LNCaP clone FGC (cell line): ENCODE results near the gene TMF1.
A peak's percentile ranks its signal among the peaks of the same experiment; 100 is the strongest.

Source experiments
- DNase-seq: peaks from one replicate; pipeline ENCODE4 v3.0.0-alpha.2; 2011; ENCODE audit warnings: low read depth
- H3K4me3 ChIP-seq: 2 replicates; pipeline ENCODE4 v1.5.1; 2011; ENCODE audit warnings: mild to moderate bottlenecking, low read depth, low read length, control low read depth
- TF ChIP-seq, protein P1 (sequence below): IDR thresholded peaks from 2 replicates; pipeline ENCODE4 v1.5.1; 2012; ENCODE audit warnings: mild to moderate bottlenecking; ENCODE audit not compliant: control insufficient read depth, insufficient read depth; ENCODE audit errors: extremely low read depth

Gene TMF1, protein sequence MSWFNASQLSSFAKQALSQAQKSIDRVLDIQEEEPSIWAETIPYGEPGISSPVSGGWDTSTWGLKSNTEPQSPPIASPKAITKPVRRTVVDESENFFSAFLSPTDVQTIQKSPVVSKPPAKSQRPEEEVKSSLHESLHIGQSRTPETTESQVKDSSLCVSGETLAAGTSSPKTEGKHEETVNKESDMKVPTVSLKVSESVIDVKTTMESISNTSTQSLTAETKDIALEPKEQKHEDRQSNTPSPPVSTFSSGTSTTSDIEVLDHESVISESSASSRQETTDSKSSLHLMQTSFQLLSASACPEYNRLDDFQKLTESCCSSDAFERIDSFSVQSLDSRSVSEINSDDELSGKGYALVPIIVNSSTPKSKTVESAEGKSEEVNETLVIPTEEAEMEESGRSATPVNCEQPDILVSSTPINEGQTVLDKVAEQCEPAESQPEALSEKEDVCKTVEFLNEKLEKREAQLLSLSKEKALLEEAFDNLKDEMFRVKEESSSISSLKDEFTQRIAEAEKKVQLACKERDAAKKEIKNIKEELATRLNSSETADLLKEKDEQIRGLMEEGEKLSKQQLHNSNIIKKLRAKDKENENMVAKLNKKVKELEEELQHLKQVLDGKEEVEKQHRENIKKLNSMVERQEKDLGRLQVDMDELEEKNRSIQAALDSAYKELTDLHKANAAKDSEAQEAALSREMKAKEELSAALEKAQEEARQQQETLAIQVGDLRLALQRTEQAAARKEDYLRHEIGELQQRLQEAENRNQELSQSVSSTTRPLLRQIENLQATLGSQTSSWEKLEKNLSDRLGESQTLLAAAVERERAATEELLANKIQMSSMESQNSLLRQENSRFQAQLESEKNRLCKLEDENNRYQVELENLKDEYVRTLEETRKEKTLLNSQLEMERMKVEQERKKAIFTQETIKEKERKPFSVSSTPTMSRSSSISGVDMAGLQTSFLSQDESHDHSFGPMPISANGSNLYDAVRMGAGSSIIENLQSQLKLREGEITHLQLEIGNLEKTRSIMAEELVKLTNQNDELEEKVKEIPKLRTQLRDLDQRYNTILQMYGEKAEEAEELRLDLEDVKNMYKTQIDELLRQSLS

DNA sequence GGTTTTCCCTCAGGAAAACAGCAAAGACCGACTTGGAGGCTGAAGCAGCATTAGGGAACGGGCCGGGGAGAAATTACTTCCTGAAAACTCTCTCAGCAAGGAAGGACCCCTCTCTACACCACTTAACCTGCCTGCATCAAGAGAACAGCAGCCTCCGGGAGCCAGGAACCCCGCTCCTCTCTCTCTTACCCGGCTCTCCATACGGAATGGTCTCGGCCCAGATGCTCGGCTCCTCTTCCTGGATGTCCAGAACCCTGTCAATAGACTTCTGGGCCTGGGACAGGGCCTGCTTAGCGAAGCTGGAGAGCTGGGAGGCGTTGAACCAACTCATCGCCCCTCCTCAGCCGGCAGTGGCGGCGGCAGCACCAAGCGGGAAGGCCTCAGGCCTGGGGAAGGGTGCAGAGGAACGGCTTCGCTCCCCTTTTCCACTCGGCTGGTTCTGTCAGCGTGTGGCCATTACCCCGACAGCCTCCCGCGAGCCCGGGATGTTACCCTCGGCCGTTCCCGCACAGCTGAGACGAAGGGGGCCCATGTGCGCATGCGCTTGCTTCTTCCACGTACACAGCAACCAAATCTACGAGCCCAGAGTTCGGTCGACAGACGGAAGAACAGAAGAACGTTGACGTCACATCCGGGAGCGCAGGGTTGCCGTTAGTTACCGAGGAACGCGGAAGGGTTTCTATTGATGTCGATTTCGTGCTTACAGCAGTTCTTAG lies at the start of gene TMF1:
TSS of gene TMF1 (minus strand) at position 578 of the 716 bp plus-strand sequence. CDS start at position 331, 247 bp downstream.
- peak within 1 kb of the TSS; percentile 78 for H3K4me3 ChIP-seq
- peak; percentile 97 for DNase-seq

DNA sequence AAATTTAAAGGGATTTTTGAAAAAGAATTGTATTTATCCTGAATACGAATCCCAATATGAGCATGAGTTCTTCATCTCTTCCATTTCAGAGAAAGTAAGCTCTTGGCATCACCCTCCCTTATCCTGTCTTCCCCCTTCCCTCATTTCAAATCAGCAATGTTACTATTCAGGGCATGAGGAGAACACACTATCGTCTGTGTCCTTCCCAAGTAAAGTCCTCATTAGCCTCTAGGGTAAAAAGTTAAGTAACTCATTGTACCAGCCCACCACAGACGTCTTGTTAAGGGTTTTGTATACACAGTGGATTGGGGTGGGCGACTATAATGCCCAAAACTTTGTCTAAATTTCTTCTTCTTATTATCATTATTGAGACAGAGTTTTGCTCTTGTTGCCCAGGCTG lies 47.4 kb upstream of the TMF1 start:
- TF ChIP-seq, protein P1, sequence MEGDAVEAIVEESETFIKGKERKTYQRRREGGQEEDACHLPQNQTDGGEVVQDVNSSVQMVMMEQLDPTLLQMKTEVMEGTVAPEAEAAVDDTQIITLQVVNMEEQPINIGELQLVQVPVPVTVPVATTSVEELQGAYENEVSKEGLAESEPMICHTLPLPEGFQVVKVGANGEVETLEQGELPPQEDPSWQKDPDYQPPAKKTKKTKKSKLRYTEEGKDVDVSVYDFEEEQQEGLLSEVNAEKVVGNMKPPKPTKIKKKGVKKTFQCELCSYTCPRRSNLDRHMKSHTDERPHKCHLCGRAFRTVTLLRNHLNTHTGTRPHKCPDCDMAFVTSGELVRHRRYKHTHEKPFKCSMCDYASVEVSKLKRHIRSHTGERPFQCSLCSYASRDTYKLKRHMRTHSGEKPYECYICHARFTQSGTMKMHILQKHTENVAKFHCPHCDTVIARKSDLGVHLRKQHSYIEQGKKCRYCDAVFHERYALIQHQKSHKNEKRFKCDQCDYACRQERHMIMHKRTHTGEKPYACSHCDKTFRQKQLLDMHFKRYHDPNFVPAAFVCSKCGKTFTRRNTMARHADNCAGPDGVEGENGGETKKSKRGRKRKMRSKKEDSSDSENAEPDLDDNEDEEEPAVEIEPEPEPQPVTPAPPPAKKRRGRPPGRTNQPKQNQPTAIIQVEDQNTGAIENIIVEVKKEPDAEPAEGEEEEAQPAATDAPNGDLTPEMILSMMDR: no peak

More for the DNA sequence above, at the start of gene TMF1:
- TF ChIP-seq, protein P1: no peak

DNA sequence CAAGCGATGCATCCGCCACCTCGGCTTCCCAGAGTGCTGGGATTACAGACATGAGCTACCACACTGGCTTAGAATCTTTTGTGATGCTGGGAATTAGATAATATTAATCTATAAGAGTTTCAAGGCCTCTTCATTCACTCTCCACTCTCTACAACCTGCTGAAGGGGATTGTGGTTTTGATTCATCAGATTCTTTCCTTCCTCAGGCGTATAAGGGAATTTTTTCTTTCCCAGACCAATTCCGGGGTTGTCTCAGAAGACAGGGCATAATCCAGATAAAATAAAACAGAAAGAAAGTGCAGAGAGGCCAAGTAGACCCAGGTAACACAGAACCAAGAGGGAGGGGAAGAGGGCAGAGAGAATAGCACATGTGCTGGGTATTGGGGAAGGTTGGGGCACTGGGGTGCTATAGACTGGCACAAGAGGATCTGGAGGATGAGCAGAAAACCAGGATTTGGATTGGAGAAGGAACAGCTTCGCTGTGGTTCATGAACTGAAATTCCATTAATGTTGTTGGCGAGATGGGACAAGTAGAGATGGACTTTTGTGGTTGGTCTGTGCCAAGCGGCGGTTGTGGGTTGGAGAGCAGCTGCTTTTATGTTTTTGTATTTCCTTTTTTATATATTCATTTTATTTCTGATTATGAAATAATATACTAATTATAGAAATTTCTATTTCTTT lies 45.4 kb upstream of the TMF1 start:
- TF ChIP-seq, protein P1: no peak
- DNase-seq: no peak
- H3K4me3 ChIP-seq: no peak overlapping the region

More for the DNA sequence above, 47.4 kb upstream of the TMF1 start:
- H3K4me3 ChIP-seq: no peak overlapping the region
- no peak for DNase-seq

DNA sequence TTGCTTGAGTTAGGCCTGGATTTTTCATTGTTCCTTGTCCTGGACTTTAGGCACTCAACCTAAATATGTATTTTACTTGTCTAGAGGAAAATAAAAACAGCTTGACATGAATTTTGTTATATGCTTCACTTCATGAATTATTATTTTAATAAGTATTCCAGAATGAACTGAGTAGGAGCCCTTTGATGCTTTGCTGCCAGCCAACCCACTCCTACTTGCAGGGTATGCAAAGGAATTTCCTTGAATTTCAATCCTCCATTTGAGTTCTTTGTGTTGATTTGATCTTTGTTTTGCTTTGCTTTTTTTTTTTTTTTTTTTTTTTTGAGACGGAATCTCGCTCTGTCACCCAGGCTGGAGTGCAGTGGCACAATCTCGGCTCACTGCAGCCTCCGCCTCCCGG lies 44.2 kb upstream of the TMF1 start:
- no peak for DNase-seq
- TF ChIP-seq, protein P1: no peak
- H3K4me3 ChIP-seq: no peak overlapping the region

DNA sequence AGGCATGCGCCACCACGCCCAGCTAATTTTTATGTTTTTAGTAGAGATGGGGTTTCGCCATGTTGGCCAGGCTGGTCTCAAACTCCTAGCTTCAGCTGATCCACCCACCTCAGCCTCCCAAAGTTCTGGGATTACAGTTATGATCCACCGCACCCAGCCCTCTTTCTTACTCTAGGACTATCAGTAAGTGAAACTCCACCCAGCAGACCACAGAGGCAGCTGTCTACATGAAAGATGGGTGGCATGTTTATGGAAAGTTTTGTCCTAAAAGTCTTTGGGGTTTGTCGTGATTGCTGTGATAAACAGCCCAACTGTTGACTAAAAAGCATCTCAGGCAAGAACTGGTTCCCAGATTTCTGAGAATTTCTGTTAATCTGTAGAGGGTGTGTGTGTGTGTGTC lies 43.5 kb upstream of the TMF1 start:
- H3K4me3 ChIP-seq: no peak overlapping the region
- TF ChIP-seq, protein P1: no peak
- no peak for DNase-seq
